ENCODE results near the gene JPH2. TPM values are rescaled to one million over a fixed set of nuclear protein-coding genes. Genes with fewer than 3 reads are reported as not detected.

JPH2 gene
- total RNA-seq, 4 donors from 2014 or later: 173 to 442 (median 242) TPM

- Histone ChIP-seq H3K4me3 (no peak overlapping the region), H3K4me1 (peaks cover 0 to 23% (median 0%) of the 10 kb centered on the region in 3 donors), H3K27me3 (no peaks in the 10 kb centered on the region), H3K9me3 (peaks cover 0 to 15% (median 0%) of the 10 kb centered on the region in 3 donors), H3K36me3 (no peaks in the 10 kb centered on the region), H3K27ac (no peak overlapping the region)
- 86% methylated on average over 1 of the region's 1 CpG; no CpG with 5 or more reads in 1 of the 2 donors for WGBS, 2 donors (ENCODE audit: low coverage in 1 of 2)
- TF ChIP-seq CTCF (IDR thresholded peaks at IDR 0.05) (no peak), POLR2AphosphoS5 (IDR thresholded peaks at IDR 0.05) (no peak), POLR2A (IDR thresholded peaks at IDR 0.05) (no peak), EP300 (IDR thresholded peaks at IDR 0.05) (no peak)
- no peak for ATAC-seq
These were observed 84.4 kb downstream of the JPH2 start for GRCh38 chr20:44102582-44102981.

DNA sequence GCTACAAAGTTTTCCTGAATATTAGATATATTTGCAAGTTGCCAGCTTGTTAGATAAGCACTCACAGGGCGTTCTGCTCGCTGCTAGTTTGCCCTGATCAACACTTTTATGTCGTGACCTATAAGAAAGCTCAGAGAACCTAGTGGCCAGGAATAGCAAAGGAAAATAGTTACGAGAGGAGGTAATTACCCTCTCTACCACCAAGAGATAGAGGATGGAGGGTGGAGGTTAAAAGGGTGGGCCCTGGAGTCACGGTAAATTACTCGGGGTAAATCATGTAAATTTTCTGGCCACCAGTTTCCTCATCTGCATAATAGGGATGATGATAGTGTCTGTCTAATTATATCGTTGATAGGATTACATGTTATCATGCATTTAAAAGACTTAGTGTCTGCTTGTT, 87.2 kb downstream of the JPH2 start:
- no peak for ATAC-seq
- peaks cover 0 to 14% (median 0%) of the 10 kb centered on the region in 3 donors for H3K9me3 ChIP-seq
- TF ChIP-seq POLR2AphosphoS5 (IDR thresholded peaks at IDR 0.05) (no peak), EP300 (IDR thresholded peaks at IDR 0.05) (no peak), POLR2A (IDR thresholded peaks at IDR 0.05) (no peak), CTCF (IDR thresholded peaks at IDR 0.05) (no peak)

GRCh38 chr20:44098657-44099056, 88.3 kb downstream of the JPH2 start:
- peaks cover 0 to 13% (median 0%) of the 10 kb centered on the region in 3 donors for H3K9me3 ChIP-seq
- TF ChIP-seq POLR2AphosphoS5 (IDR thresholded peaks at IDR 0.05) (no peak), CTCF (IDR thresholded peaks at IDR 0.05) (no peak), POLR2A (IDR thresholded peaks at IDR 0.05) (no peak), EP300 (IDR thresholded peaks at IDR 0.05) (no peak)
- 85 to 94% methylated on average over 5 of the region's 5 CpGs for WGBS, 2 donors (ENCODE audit: low coverage in 1 of 2)
- H3K4me3 ChIP-seq: no peak overlapping the region
- peaks cover 0 to 12% (median 0%) of the 10 kb centered on the region in 3 donors for H3K4me1 ChIP-seq
- no peaks in the 10 kb centered on the region for H3K27me3 ChIP-seq
- H3K27ac ChIP-seq: no peak overlapping the region
- ATAC-seq: no peak
- no peaks in the 10 kb centered on the region for H3K36me3 ChIP-seq

More for the DNA sequence above, 87.2 kb downstream of the JPH2 start:
- no peak overlapping the region for H3K4me3 ChIP-seq
- no peak overlapping the region for H3K27ac ChIP-seq
- no peaks in the 10 kb centered on the region for H3K36me3 ChIP-seq
- 45 to 77% methylated on average over 4 to 7 of the region's 7 CpGs for WGBS, 2 donors (ENCODE audit: low coverage in 1 of 2)
- no peaks in the 10 kb centered on the region for H3K27me3 ChIP-seq
- H3K4me1 ChIP-seq: peaks cover 0 to 15% (median 0%) of the 10 kb centered on the region in 3 donors

DNA sequence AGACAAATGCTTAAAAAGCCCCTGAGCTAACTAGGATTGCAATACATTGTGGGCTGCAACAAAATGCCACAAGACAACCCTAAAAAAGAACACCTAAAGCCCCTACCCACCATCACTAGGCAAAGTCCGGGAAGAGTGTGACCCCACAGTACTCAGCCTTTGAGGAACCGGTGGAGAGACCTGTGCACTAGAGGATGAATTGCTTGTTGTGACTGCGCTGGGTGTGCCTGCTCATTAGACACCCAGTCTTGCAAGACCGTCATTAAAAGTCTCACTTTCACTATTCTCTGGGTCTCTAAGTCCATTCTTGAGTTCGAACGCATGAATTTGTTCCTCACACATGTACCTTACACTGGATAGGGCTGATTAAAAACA, 88.7 kb downstream of the JPH2 start:
- Histone ChIP-seq H3K4me3 (no peak overlapping the region), H3K36me3 (no peaks in the 10 kb centered on the region), H3K9me3 (peaks cover 0 to 9% (median 0%) of the 10 kb centered on the region in 3 donors), H3K27ac (no peak overlapping the region), H3K4me1 (peaks cover 0 to 12% (median 0%) of the 10 kb centered on the region in 3 donors), H3K27me3 (no peaks in the 10 kb centered on the region)
- TF ChIP-seq POLR2AphosphoS5 (IDR thresholded peaks at IDR 0.05): no peak
- no peak for TF ChIP-seq CTCF (IDR thresholded peaks at IDR 0.05)
- no peak for TF ChIP-seq EP300 (IDR thresholded peaks at IDR 0.05)
- TF ChIP-seq POLR2A (IDR thresholded peaks at IDR 0.05): no peak
- ATAC-seq: no peak
- 54 to 91% methylated on average over 3 to 4 of the region's 6 CpGs for WGBS, 2 donors (ENCODE audit: low coverage in 1 of 2)

DNA sequence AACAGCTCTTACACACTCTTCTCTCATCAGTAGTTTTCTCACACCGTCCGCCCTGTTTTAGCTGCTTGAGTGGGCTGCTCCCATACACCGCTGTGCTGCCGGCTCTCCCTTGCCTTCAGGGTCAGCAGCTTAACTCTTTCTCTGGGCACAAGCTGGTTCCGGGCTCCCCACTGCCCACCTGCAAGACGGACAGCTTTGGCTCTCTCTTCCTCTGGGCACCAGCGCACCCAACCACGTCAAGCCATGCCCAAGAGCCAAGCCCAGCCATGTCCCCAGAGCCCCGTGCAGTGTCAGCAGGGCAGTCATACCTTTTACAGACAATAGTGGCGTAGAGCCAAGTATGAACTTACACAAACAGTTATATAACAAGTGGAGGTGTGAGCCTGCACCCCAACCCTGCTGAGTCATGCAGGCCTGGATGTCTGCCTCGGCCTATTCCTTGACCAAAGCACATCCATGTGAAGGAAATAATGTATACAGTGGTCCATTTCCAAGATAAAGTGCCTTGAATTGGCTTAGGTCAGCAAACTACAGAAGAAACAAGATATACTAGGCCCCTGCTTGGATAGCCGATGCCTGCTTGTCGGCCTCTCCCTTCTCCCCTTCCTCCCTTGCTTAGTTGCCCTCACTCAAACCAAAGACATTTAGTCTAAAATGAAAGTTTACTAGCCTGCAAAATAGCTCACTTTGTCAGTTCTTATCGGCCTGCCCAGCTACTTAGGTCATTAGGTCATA, 89.3 kb downstream of the JPH2 start:
- 54 to 61% methylated on average over 10 to 11 of the region's 14 CpGs for WGBS, 2 donors (ENCODE audit: low coverage in 1 of 2)
- no peaks in the 10 kb centered on the region for H3K36me3 ChIP-seq
- TF ChIP-seq EP300 (IDR thresholded peaks at IDR 0.05): no peak
- TF ChIP-seq POLR2AphosphoS5 (IDR thresholded peaks at IDR 0.05): no peak
- no peak for TF ChIP-seq POLR2A (IDR thresholded peaks at IDR 0.05)
- TF ChIP-seq CTCF (IDR thresholded peaks at IDR 0.05): no peak
- no peak for ATAC-seq
- no peaks in the 10 kb centered on the region for H3K27me3 ChIP-seq
- H3K9me3 ChIP-seq: peaks cover 0 to 3% (median 0%) of the 10 kb centered on the region in 3 donors
- H3K4me3 ChIP-seq: no peak overlapping the region
- H3K4me1 ChIP-seq: peaks cover 0 to 16% (median 0%) of the 10 kb centered on the region in 3 donors
- no peak overlapping the region for H3K27ac ChIP-seq
